SK-N-SH (cell line): ENCODE data around the gene GSDMA.

Experiments used
- FOXM1 ChIP-seq: IDR thresholded peaks from 2 replicates; pipeline ENCODE4 v1.4.0; 2012; ENCODE audit warnings: low read depth, mild to moderate bottlenecking
- MEF2A ChIP-seq: IDR thresholded peaks from 2 replicates; pipeline ENCODE4 v1.4.0; 2012; ENCODE audit warnings: low read depth, borderline replicate concordance
- RAD21 ChIP-seq: IDR thresholded peaks from 2 replicates; pipeline ENCODE4 v1.6.1; 2012; ENCODE audit warnings: mild to moderate bottlenecking, low read length
- SIN3A ChIP-seq: IDR thresholded peaks from 2 replicates; pipeline ENCODE4 v1.6.1; 2012; ENCODE audit warnings: low read depth, mild to moderate bottlenecking, low read length, moderate library complexity, borderline replicate concordance
- SMC3 ChIP-seq: IDR thresholded peaks from 2 replicates; pipeline ENCODE4 v1.6.1; 2012; ENCODE audit warnings: low read depth, low read length, improper control_type of control experiment
- TAF1 ChIP-seq: IDR thresholded peaks from 2 replicates; pipeline ENCODE4 v1.6.1; 2012; ENCODE audit warnings: low read depth, mild to moderate bottlenecking, low read length, moderate library complexity, borderline replicate concordance
- YY1 ChIP-seq: IDR thresholded peaks from 2 replicates; pipeline ENCODE4 v1.4.0; 2012; ENCODE audit warnings: low read depth, mild to moderate bottlenecking
- TF ChIP-seq, protein P1 (sequence below): fragments of 200-600 bp; sonication (generic); IDR thresholded peaks from 2 replicates; pipeline ENCODE4 v1.6.1; 2017; ENCODE audit warnings: antibody characterized with exemption, mild to moderate bottlenecking, moderate library complexity
- TF ChIP-seq, protein P2 (sequence below): IDR thresholded peaks from 2 replicates; pipeline ENCODE4 v1.4.0; 2012; ENCODE audit warnings: low read depth, borderline replicate concordance
- TF ChIP-seq, protein P3 (sequence below): fragments of 150-350 bp; IDR thresholded peaks from 2 replicates; pipeline ENCODE4 v1.6.1; 2017; ENCODE audit warnings: antibody characterized with exemption, low read length, low read depth, borderline replicate concordance

DNA sequence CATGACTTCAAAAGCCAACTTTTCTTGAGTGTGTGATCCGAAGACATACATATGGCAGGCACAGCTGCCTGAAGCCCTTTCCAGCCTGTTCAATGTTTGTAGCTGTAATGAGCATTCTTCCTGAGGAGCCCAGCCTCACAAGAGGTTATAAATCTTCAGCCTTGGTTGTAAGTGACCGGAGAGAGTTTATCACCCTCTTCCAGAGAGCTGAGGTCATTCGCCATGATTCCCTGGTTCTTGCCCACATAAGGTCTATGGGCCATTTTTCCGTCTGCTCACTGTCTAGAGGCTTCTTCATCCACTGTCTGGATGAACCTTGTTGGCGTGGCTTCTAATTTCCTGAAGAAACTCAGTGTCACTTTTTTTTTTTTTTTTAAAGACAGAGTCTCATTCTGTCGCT is 42.7 kb downstream of the GSDMA start:
- TF ChIP-seq, protein P1, sequence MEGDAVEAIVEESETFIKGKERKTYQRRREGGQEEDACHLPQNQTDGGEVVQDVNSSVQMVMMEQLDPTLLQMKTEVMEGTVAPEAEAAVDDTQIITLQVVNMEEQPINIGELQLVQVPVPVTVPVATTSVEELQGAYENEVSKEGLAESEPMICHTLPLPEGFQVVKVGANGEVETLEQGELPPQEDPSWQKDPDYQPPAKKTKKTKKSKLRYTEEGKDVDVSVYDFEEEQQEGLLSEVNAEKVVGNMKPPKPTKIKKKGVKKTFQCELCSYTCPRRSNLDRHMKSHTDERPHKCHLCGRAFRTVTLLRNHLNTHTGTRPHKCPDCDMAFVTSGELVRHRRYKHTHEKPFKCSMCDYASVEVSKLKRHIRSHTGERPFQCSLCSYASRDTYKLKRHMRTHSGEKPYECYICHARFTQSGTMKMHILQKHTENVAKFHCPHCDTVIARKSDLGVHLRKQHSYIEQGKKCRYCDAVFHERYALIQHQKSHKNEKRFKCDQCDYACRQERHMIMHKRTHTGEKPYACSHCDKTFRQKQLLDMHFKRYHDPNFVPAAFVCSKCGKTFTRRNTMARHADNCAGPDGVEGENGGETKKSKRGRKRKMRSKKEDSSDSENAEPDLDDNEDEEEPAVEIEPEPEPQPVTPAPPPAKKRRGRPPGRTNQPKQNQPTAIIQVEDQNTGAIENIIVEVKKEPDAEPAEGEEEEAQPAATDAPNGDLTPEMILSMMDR = no peak
- TF ChIP-seq SIN3A = no peak
- TF ChIP-seq, protein P2, sequence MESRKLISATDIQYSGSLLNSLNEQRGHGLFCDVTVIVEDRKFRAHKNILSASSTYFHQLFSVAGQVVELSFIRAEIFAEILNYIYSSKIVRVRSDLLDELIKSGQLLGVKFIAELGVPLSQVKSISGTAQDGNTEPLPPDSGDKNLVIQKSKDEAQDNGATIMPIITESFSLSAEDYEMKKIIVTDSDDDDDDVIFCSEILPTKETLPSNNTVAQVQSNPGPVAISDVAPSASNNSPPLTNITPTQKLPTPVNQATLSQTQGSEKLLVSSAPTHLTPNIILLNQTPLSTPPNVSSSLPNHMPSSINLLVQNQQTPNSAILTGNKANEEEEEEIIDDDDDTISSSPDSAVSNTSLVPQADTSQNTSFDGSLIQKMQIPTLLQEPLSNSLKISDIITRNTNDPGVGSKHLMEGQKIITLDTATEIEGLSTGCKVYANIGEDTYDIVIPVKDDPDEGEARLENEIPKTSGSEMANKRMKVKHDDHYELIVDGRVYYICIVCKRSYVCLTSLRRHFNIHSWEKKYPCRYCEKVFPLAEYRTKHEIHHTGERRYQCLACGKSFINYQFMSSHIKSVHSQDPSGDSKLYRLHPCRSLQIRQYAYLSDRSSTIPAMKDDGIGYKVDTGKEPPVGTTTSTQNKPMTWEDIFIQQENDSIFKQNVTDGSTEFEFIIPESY = no peak
- TF ChIP-seq YY1 = no peak
- TF ChIP-seq, protein P3, sequence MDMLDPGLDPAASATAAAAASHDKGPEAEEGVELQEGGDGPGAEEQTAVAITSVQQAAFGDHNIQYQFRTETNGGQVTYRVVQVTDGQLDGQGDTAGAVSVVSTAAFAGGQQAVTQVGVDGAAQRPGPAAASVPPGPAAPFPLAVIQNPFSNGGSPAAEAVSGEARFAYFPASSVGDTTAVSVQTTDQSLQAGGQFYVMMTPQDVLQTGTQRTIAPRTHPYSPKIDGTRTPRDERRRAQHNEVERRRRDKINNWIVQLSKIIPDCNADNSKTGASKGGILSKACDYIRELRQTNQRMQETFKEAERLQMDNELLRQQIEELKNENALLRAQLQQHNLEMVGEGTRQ = no peak
- TF ChIP-seq FOXM1 = no peak
- no peak for TF ChIP-seq RAD21
- TF ChIP-seq TAF1 = no peak
- no peak for TF ChIP-seq MEF2A
- TF ChIP-seq SMC3 = no peak
